HepG2 (cell line): Measurements from ENCODE around the gene JAGN1. TPM values are rescaled to one million over a fixed set of nuclear protein-coding genes. Genes with fewer than 3 reads are reported as not detected.

Source experiments
- HNRNPLL ChIP-seq: fragments of 200-400 bp; formaldehyde crosslinking; IDR thresholded peaks from 2 replicates; pipeline ENCODE4 v1.6.1; 2017; ENCODE audit warnings: mild to moderate bottlenecking, low read depth, low read length; ENCODE audit not compliant: poor library complexity, severe bottlenecking
- MEIS1 ChIP-seq: sonication (generic); formaldehyde crosslinking; IDR thresholded peaks from 2 replicates; pipeline ENCODE4 v1.9.0; 2021; ENCODE audit warnings: mild to moderate bottlenecking, missing genetic modification reagents, moderate library complexity, borderline replicate concordance
- MEIS2 ChIP-seq: sonication (generic); formaldehyde crosslinking; IDR thresholded peaks from 2 replicates; pipeline ENCODE4 v1.9.0; 2021; ENCODE audit warnings: mild to moderate bottlenecking, missing genetic modification reagents
- SETDB1 ChIP-seq: sonication (generic); formaldehyde crosslinking; IDR thresholded peaks from 2 replicates; pipeline ENCODE4 v1.5.1; 2020; ENCODE audit warnings: missing genetic modification reagents, mild to moderate bottlenecking, borderline replicate concordance
- TIGD3 ChIP-seq: sonication (generic); formaldehyde crosslinking; IDR thresholded peaks from 2 replicates; pipeline ENCODE4 v1.5.1; 2020; ENCODE audit warnings: mild to moderate bottlenecking, missing genetic modification reagents, borderline replicate concordance
- ZBTB37 ChIP-seq: sonication (generic); formaldehyde crosslinking; IDR thresholded peaks from 2 replicates; pipeline ENCODE4 v1.4.0; 2020; ENCODE audit warnings: mild to moderate bottlenecking, missing genetic modification reagents
- ZNF142 ChIP-seq: sonication (generic); formaldehyde crosslinking; IDR thresholded peaks from 2 replicates; pipeline ENCODE4 v1.4.0; 2020; ENCODE audit warnings: missing genetic modification reagents
- polyA plus RNA-seq, 8 experiments: library from polyadenylated mRNA; depleted of rRNA in 3 of 8; stranded (reverse) in 7 of 8; unstranded in 1 of 8; fragments of >200 nt; fragmentation: Illumina TruSeq in 4 of 8; extraction: Trizol in 4 of 8; gene quantifications; 2 replicates each; pipeline versions ENCODE4 v1.2.1 to v1.2.3, GENCODE V29; 2011 to 2016; ENCODE audit warnings: low read depth in 4 of 8, missing spikeins in 1 of 8, mixed read lengths in 1 of 8; ENCODE audit not compliant: insufficient read depth in 1 of 8
- total RNA-seq, 5 experiments: library from RNA; depleted of rRNA; stranded (reverse); fragments of >200 nt; fragmentation: Illumina TruSeq; extraction: Trizol; gene quantifications; 2 replicates each; pipeline ENCODE4 v1.2.3, GENCODE V29; 2016; ENCODE audit warnings: low read depth in 1 of 5
- TF ChIP-seq, protein P1 (sequence below): sonication (generic); formaldehyde crosslinking; IDR thresholded peaks from 2 replicates; pipeline ENCODE4 v1.5.0; 2020; ENCODE audit warnings: mild to moderate bottlenecking, missing genetic modification reagents, moderate library complexity
- TF ChIP-seq, protein P2 (sequence below): sonication (generic); formaldehyde crosslinking; IDR thresholded peaks from 2 replicates; pipeline ENCODE4 v1.4.0; 2020; ENCODE audit warnings: missing genetic modification reagents, borderline replicate concordance
- TF ChIP-seq, protein P3 (sequence below): sonication (generic); formaldehyde crosslinking; IDR thresholded peaks from 2 replicates; pipeline ENCODE4 v1.4.0; 2020; ENCODE audit warnings: missing genetic modification reagents

The JAGN1 gene
- total and polyA plus RNA-seq, 2 of the 13 experiments (the other 11 are each of a cell fraction or from before 2014, with no cell fraction given): 49.9 to 50.9 TPM

DNA sequence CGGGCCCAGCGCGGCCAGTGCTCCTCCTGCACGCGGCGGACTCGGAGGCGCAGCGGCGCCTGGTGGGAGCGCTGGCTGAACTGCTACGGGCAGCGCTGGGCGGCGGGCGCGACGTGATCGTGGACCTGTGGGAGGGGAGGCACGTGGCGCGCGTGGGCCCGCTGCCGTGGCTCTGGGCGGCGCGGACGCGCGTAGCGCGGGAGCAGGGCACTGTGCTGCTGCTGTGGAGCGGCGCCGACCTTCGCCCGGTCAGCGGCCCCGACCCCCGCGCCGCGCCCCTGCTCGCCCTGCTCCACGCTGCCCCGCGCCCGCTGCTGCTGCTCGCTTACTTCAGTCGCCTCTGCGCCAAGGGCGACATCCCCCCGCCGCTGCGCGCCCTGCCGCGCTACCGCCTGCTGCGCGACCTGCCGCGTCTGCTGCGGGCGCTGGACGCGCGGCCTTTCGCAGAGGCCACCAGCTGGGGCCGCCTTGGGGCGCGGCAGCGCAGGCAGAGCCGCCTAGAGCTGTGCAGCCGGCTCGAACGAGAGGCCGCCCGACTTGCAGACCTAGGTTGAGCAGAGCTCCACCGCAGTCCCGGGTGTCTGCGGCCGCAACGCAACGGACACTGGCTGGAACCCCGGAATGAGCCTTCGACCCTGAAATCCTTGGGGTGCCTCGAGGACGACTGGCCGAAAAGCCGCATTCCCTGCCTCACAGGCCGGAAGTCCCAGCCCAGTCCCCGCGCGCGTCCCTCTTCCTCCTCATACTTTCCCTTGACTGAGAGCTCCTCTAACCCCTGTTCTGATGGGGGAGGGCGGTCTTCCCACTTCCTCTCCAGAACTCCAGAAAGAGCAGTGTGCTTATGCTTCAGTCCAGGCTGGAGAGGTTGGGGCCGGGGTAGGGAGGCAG lies 25.1 kb downstream of the JAGN1 start (continued):
- TF ChIP-seq ZNF142 (CRISPR knock-in tag): peak; percentile 75
- TF ChIP-seq, protein P1, sequence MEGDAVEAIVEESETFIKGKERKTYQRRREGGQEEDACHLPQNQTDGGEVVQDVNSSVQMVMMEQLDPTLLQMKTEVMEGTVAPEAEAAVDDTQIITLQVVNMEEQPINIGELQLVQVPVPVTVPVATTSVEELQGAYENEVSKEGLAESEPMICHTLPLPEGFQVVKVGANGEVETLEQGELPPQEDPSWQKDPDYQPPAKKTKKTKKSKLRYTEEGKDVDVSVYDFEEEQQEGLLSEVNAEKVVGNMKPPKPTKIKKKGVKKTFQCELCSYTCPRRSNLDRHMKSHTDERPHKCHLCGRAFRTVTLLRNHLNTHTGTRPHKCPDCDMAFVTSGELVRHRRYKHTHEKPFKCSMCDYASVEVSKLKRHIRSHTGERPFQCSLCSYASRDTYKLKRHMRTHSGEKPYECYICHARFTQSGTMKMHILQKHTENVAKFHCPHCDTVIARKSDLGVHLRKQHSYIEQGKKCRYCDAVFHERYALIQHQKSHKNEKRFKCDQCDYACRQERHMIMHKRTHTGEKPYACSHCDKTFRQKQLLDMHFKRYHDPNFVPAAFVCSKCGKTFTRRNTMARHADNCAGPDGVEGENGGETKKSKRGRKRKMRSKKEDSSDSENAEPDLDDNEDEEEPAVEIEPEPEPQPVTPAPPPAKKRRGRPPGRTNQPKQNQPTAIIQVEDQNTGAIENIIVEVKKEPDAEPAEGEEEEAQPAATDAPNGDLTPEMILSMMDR (CRISPR knock-in tag): peak; percentile 53; the same call in 1 of the 2 replicates
- no peak for TF ChIP-seq MEIS1
- TF ChIP-seq, protein P2, sequence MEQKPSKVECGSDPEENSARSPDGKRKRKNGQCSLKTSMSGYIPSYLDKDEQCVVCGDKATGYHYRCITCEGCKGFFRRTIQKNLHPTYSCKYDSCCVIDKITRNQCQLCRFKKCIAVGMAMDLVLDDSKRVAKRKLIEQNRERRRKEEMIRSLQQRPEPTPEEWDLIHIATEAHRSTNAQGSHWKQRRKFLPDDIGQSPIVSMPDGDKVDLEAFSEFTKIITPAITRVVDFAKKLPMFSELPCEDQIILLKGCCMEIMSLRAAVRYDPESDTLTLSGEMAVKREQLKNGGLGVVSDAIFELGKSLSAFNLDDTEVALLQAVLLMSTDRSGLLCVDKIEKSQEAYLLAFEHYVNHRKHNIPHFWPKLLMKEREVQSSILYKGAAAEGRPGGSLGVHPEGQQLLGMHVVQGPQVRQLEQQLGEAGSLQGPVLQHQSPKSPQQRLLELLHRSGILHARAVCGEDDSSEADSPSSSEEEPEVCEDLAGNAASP: 0 out of 2 replicates have a peak, but pooled peaks have one; percentile 44
- TF ChIP-seq, protein P3, sequence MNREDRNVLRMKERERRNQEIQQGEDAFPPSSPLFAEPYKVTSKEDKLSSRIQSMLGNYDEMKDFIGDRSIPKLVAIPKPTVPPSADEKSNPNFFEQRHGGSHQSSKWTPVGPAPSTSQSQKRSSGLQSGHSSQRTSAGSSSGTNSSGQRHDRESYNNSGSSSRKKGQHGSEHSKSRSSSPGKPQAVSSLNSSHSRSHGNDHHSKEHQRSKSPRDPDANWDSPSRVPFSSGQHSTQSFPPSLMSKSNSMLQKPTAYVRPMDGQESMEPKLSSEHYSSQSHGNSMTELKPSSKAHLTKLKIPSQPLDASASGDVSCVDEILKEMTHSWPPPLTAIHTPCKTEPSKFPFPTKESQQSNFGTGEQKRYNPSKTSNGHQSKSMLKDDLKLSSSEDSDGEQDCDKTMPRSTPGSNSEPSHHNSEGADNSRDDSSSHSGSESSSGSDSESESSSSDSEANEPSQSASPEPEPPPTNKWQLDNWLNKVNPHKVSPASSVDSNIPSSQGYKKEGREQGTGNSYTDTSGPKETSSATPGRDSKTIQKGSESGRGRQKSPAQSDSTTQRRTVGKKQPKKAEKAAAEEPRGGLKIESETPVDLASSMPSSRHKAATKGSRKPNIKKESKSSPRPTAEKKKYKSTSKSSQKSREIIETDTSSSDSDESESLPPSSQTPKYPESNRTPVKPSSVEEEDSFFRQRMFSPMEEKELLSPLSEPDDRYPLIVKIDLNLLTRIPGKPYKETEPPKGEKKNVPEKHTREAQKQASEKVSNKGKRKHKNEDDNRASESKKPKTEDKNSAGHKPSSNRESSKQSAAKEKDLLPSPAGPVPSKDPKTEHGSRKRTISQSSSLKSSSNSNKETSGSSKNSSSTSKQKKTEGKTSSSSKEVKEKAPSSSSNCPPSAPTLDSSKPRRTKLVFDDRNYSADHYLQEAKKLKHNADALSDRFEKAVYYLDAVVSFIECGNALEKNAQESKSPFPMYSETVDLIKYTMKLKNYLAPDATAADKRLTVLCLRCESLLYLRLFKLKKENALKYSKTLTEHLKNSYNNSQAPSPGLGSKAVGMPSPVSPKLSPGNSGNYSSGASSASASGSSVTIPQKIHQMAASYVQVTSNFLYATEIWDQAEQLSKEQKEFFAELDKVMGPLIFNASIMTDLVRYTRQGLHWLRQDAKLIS (CRISPR knock-in tag): no peak; the same call in 1 of the 2 replicates
- TF ChIP-seq HNRNPLL: peak; percentile 90
- TF ChIP-seq TIGD3 (CRISPR knock-in tag): no peak; the same call in 1 of the 2 replicates
- no peak for TF ChIP-seq SETDB1 (CRISPR knock-in tag)
- peak; percentile 94 for TF ChIP-seq MEIS2 (CRISPR knock-in tag)
- no peak for TF ChIP-seq ZBTB37 (CRISPR knock-in tag)
